GM12801 (cell line): ENCODE results near the gene DEPDC4.

Source experiments
- CTCF ChIP-seq: IDR thresholded peaks from one replicate; pipeline ENCODE4 v1.5.1; 2011; ENCODE audit warnings: control low read depth; ENCODE audit not compliant: insufficient read length; ENCODE audit errors: extremely low read depth

The DEPDC4 gene

DNA sequence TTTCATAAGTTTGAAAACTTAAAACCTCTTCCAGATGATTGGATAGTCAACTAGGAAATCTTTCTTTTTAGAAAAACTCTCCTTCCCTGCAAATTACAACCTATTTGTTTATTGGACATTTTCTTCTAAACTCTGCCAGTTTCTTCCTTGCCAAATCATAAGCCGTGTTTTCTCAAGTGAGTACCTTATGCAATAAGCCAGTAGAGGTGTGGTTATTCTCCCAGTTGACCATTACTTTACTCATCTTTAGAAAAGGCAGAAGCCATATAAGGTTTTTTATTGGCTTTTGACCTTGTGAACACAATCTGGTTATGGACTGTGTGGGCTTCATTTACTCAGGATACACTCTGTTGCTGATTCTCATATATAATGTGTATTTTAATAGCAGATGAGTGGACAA, 51.7 kb downstream of the DEPDC4 start:
- no peak for TF ChIP-seq CTCF

DNA sequence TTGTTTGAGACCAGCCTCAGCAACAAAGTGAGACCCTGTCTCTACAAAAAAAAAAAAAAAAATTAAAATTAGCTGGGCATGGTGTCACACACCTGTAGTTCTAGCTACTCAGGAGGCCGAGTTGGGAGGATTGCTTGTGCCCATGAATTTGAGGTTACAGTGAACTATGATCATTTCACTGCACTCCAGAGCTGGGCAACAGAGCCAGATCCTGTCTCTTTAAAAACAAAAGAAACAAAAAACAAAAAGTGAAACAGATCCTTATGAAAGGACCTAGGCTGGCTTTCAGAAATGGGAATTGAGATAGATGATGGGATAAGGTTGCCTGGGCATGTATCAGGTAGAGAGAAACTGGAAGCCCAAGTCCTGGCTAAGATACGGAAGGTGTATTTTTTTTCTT, 52.4 kb downstream of the DEPDC4 start:
- TF ChIP-seq CTCF = no peak

DNA sequence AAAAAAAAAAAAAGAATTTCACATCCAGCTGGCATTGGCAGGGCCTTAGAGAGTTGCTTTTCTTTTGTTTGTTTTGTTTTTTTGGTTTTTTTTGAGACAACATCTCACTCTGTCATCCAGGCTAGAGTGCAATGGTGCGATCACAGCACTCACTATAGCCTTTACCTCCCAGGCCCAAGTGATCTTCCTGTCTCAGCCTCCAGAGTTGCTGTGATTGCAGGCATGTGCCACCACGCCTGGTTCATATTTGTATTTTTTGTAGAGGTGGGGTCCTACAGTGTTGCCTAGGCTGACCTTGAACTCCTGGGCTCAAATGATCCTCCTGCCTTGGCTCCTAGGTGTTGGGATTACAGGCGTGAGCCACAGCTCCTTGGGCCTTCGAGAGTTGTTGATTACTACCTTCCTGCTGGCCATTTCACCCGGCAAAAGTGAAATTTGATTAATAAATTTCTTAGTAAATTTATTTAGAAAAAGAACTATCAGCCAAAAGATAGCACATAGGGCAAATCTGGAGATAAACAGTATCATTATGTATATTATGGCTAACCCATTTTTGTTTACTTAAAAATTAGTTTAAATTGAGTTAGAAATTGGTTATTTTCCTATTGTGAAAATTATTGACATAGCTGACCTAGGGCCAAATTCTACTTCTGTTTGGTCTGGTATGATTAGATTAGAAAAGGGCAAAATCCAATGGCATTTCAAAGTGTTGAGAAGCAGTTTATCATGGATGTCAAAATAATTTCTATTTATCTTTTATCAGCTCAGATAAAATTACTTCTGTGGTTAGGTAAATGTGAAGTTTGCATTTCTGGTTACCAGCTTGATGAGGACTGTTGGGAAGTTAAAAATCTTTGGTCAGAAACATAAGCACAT, 53.6 kb downstream of the DEPDC4 start:
- TF ChIP-seq CTCF = no peak

- TF ChIP-seq CTCF = no peak
Measured at GRCh38 chr12:100211698-100212097, 55.2 kb downstream of the DEPDC4 start.

DNA sequence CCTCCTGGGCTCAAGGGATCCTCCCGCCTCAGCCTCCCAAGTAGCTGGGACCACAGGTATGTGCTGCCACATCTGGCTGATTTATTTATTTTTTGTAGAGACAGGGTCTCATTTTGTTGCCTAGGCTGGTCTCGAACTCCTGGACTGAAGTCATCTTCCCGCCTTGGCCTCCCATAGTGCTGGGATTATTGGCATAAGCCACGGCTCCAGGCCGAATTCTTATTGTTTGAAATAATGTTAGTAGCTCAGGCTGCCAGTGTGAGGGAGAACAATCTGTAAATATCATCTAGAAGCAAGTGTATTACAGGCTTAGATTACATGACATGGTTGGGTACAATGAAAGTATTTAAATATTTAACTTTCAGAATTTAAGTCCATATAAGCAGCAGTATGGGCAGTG, 58.0 kb downstream of the DEPDC4 start:
- TF ChIP-seq CTCF = no peak

DNA sequence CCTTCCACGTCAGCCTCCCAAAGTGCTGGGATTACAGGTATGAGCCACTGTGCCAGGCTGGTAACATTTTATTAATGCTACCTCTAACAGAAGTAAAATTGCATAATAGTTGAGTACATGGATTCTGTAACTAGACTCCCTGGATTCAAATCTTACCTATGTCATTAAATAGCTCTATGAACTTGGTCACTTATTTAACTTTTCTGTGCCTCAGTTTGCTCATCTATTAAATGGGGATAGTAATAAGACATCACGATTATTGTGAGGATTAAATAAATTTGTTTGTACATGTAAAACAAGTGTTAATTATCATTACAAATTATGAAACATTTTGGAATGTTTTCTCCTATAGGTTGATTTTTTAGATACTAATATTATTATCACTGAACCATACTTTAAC, 59.6 kb downstream of the DEPDC4 start:
- no peak for TF ChIP-seq CTCF

DNA sequence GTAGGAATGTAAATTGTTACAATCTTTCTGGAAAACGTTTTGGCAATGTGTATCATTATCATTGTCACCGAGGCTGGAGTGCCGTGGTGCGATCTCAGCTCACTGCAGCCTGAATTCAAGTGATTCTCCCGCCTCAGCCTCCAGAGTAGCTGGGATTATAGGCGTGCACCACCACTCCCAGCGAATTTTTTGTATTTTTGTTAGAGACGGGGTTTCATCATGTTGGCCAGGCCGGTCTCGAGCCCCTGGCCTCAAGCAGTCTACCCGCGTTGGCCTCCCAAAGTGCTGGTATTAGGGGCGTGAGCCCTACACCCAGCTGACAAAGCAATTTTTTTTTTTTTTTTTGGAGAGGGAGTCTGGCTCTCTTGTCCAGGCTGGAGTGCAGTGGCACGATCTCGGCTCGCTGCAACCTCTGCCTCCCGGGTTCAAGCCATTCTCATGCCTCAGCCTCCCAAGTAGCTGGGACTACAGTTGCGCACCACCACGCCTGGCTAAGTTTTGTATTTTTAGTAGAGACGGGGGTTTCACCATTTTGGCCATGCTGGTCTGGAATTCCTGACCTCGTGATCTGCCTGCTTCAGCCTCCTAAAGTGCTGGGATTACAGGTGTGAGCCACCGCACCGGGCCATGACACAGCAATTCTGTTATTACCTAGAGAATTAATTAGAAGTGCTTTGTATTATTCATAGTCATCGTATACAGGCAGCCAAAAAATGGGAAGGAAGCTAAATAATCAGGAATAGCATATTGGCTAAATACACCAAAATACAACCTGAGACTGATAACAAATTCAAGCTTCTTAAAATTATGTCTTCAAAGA, 65.1 kb downstream of the DEPDC4 start:
- no peak for TF ChIP-seq CTCF
